GM11168 (cell line): ENCODE results near the gene ZNG1A.
"Not testable (repeated sequence)": the region's sequence is repeated elsewhere in the genome, so short reads cannot be mapped to it uniquely, and the experiment has no call there.

Source experiments
- in situ Hi-C: fragments of 300-500 bp; cut with MboI; formaldehyde crosslinking; loops from one replicate; pipeline ENCODE4 v1.12.0; 2022; ENCODE audit warnings: low sequenced_read_pairs; ENCODE audit not compliant: unreplicated experiment

Gene ZNG1A

DNA sequence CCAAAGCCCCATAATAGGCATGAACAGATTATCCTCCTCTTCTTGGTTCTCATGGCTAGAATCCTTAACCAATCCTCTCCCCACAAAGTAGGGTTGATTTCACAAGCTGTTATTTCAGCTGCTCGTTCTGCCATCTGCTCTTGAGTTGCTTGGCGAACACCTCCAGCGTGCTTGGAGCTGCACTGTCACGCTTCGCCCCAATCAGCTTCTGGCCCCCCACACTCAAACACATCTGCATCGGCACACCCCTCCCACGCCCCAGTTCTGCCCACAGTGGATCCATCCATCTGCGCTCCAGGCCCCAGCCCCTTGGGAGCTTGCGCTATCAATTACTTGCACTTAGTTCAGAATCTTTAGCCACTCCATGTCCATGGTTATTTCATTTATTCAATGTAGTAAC lies 78.4 kb downstream of the ZNG1A start:
- in situ Hi-C loops, result not testable (repeated sequence)

DNA sequence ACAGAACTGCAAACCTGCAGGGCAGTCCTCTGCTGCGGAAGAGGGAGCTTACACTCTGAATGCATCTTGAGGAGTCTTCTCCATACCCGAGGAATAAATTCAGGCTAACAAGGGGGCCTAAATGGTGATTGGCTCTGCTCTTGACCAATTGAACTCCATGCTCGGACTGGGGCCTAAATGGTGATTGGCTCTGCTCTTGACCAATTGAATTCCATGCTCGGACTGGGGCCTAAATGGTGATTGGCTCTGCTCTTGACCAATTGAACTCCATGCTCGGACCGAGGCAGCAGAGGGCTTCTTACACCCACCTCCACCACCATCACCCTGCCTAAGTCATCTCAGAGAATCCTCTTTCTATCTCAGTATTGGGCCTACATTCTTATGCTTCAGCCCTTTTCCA lies 79.0 kb downstream of the ZNG1A start:
- in situ Hi-C loops, result not testable (repeated sequence)

DNA sequence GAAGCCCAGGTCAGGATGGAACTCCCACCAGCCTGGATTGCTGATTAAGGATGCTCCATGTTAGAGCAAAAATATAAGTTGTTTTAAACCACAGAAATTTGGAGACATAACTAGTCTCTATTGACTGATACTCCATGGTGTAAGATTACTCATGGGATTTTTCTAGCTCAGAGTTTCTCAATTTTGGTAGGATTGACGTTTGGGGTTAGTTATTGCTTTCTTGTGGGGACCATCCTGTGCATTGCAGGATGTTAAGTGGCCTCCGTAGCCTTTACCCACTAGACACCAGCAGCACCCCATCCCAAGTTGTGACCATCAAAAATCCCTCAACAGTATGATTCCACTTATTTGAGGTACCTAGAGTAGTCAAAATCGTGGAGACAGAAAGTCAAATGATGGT lies 80.1 kb downstream of the ZNG1A start:
- in situ Hi-C loops, result not testable (repeated sequence)

DNA sequence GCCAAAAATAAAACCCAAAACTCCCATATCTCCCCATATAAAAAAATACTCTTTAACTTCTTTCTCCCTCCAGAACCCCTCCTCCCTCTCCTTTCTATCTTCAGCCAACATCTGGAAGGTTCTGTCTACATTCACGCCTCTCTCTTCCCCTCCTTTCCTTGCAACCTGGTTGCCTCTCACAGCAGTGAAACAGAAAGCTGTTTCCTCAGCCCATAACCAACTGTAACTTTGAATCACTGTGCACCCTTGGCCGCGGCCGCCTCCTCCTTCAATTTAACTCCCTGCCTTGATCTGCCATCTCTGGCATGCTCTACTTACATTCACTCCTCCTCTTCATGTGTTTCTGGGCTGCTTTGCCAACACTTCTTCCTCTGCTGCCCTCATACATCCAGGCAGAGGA lies 83.9 kb downstream of the ZNG1A start:
- in situ Hi-C loops, result not testable (repeated sequence)

DNA sequence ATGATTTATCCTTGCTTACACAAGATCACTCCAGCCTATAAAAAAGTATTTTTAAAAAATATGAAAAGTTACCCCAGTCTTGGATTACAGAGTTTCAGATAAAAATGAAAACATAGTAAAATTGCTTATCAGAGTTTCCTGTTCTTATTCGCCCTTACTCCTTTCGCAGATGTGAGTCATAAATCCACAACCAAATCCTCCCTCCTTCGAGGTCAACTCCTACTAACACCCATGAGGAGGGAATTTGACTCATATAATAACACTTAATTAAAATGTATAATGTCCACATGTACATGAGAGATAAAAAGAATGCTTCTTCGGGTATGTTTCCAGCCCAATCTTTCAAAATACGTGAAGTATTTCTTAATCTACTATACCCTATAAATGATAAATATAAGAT lies 84.5 kb downstream of the ZNG1A start:
- in situ Hi-C loops, result not testable (repeated sequence)

DNA sequence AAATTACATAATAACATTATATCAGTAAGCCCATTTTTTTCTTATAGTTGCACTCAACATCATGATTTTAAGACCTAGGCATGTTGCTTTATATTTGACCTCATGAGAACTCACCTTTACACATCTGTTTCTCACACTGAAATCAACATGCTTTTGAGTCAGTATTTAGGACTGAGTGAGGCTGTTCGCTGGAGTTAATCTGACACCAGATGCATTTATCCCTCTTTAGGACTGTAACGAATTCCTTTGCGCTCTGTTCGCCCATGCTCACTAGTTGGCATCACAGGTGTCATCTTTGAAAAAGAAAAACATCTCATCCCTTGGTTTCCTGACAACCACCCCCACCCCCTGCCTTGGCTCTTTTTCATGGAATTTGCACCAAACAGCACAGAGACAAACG lies 84.9 kb downstream of the ZNG1A start:
- in situ Hi-C loops, result not testable (repeated sequence)

DNA sequence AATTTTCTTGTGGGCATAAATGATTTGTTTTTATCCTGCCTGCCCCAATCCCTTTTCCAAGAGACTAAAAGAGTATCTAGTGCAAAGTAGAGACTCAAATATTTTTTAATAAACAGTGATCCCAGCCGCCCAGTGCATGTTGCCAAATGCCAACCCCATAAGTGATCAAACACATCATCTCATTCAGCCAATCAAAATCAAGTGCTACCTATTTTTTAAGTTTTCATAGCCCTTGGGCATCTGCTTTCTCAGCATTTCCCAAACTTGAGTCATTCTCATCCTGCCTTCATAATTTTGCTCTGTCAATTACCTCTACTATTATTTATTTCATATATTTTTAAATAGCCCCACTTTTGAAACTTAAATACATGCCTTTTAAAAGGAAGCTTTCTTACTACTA lies 88.0 kb downstream of the ZNG1A start:
- in situ Hi-C loops, result not testable (repeated sequence)

DNA sequence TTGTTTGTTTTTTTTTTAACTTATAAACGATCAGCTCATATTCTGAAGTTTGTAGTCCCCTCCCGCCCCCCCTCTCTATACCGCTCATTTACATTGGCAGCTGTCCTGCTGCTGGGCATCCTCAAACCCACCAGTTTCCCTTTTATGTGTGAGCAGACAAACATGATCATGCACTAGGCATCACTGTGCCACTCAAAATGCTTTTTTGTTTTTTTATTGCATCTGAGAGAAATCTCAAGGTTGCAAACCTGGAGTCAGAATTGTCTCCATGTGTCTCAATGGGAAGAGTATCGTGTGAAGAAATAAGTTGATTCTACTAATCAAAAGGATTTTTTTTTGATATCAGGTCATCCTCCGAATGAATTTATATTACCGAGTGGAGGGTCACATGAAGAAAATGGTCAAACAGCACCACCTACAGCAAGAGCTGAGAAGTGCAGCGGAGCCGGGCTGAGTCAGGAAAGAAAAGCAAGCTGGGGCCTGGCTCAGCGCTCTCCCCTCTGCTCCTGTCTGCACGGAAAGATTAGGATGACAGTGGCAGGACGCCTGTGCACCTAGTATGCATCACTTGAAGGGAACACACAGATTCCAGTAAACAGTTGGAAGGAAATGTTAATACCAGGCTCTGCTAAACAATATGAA lies 90.3 kb downstream of the ZNG1A start:
- in situ Hi-C loops, result not testable (repeated sequence)

DNA sequence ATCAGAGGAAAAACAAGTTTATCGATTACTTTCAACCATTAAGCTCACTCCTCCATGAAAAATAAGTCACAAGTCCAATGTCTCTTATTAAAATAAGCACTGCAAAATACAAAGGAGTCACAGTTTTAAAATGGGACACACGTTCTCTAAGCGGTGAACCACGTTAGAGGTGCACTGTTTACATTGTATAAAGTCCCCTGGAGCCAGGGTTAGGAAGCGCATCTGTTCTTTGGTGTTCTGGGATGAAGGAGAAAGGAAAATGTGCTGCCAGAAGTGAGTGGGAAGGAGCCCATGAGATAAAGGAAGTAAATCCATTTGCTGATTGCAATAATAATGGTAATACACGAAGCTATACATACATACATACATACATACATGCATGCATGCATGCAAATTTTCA lies 91.0 kb downstream of the ZNG1A start:
- in situ Hi-C loops, result not testable (repeated sequence)

DNA sequence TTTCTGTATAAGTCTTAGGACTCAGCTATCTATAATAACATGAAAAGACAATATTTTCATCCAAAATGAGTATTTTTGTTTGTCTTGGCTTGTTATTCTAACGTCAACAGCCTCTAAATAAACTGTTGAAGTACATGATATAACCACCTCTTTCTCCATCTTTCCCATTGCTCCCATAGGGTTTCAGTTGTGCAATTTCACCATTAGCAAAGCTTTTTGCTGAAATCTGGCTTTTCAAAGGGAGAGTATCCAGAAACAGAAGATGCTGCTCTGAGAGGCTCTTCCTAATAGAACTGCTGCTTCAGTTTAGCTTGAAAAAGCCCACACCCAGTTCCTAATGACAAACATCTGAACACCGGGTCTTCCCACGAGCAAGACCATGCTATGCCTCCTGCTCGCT lies 91.8 kb downstream of the ZNG1A start:
- in situ Hi-C loops, result not testable (repeated sequence)

DNA sequence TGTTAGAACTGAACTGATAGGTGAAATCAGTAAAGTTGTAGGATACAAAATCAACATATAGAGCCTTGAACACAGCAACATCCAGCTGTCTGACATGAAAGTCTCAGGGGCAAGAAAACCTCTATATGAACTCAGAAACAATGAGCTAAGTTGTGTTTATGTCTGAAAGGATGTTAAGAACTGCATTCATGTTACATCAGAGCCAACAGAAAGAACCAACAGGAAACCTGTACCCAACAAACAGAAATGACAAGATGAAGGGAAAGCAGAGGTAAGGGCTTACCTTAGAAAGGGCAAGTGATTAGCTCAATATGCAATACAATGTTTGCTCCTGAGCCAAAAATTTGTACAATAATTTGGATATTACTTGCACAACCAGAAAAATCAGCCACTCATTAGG lies 92.2 kb downstream of the ZNG1A start:
- in situ Hi-C loops, result not testable (repeated sequence)

DNA sequence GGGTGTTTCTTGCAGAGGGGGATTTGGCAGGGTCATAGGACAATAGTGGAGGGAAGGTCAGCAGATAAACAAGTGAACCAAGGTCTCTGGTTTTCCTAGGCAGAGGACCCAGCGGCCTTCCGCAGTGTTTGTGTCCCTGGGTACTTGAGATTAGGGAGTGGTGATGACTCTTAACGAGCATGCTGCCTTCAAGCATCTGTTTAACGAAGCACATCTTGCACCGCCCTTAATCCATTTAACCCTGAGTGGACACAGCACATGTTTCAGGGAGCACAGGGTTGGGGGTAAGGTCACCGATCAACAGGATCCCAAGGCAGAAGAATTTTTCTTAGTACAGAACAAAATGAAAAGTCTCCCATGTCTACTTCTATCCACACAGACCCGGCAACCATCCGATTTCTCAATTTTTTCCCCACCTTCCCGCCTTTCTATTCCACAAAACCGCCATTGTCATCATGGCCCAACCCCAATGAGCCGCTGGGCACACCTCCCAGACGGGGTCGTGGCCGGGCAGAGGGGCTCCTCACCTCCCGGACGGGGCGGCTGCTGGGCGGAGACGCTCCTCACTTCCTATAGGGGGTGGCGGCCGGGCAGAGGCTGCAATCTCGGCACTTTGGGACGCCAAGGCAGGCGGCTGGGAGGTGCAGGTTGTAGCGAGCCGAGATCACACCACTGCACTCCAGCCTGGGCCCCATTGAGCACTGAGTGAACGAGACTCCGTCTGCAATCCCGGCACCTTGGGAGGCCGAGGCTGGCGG lies 95.7 kb downstream of the ZNG1A start:
- in situ Hi-C loops, result not testable (repeated sequence)

DNA sequence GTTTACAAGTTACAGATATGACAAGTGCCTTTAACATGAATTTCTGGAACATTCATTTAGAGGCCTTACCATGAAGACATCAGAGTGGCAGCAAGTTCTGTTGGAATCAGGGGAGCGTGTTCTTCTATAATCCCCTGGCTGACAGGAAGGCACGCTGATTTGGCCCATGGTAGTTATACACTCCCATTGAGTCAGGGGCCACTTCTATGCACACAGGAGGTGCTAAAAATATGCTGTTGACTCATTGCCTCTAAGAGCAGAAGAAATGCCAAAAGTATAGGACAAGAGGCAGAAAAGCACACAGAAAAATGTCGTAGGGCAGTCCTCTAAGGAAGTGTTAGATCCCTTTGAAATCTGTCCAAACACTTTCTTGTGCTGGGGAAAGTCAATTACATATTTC lies 100.5 kb downstream of the ZNG1A start:
- in situ Hi-C loops, result not testable (repeated sequence)

DNA sequence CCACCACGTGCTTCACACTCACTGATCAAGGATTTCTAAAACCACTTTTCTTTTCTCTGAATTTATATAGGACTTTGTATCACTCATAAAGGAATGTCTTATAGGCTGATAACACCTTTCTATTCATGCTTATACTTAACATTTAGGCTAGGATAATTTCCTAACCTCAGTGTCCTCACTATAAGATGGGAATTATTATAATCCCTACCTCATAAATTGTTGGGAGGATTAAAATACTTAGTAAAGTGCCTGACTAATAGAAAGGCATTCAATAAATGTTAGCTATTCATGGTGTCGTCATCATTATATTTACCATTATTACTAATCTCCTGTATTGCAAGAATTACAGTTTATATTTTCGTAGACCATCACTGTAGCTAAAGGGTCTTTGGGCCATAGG lies 102.5 kb downstream of the ZNG1A start:
- in situ Hi-C loops, result not testable (repeated sequence)

DNA sequence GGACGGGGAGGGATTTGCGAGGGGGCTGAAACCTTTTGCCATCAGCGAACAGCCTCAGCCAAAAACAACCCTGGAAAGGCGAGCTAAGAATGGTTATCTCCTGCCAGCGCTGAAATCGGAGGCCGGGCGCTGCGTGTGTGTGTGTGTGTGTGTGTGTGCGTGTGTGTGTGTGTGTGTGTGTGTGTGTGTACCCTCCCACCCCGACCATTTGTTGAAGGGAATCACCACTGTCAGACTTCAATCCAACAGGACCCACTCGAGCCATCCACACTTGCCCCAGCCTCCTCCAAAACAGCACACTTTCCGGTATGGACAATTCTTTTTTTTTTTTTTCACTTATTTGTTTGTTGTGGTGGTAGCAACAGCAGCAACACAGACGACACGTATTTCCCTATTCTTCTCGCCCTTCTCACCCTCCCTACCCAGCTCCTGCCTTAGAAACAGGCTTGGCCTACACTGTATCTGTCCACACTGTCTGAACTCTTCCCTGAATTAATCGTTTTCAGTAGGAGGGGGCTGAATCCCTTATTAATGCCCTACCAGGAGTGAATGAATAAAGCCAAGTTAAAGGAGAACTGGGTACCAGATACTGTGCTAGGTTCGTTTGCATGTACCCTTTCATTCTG lies 104.8 kb downstream of the ZNG1A start:
- in situ Hi-C loops, result not testable (repeated sequence)

DNA sequence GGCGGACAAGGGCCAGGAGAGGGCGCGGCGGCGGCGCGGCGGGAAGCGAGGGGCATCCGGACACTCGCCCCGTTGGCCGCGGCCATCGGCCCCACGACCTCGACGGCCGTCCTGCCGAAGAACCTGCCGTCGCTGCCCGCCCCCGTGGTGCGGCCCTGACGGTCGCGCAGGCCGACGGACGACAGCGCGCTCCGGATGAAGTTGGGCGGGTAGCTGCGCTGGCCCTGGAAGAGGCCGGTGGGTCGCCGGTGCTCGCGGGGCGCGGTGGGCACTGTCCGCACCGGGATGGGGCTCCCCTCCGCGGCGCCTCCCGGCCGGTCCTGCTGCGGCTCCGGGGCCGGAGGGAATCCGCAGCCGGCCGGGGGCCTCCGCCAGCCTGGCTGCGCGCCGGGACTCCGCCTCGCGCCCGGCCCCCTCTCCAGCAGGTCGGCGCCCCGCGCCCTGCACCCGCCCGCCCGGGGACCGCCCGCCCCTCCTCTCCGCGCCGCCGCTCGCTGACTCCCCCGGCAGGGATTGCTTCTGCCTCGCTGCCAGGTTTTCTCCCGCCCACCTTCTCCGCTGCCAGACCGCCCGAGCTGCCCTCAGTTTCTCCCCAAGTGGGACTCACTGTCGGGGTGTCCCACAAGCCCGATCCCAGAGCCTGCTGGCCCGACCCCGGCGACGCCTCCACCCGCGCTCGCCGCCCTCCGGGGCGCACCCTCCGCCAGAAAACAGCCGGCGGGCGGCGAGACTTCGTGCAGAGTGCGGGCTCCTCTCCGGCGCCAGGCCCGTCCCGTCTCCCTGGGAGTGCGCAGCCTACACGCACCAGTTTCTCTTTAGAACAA lies 105.6 kb downstream of the ZNG1A start:
- in situ Hi-C loops, result not testable (repeated sequence)
